ENCODE results near the gene EPHB6. TPM values are rescaled to one million over a fixed set of nuclear protein-coding genes. Genes with fewer than 3 reads are reported as not detected.

EPHB6 gene
- total RNA-seq, 6 donors from 2014 or later = 5.7 to 34.6 (median 10.0) TPM

DNA sequence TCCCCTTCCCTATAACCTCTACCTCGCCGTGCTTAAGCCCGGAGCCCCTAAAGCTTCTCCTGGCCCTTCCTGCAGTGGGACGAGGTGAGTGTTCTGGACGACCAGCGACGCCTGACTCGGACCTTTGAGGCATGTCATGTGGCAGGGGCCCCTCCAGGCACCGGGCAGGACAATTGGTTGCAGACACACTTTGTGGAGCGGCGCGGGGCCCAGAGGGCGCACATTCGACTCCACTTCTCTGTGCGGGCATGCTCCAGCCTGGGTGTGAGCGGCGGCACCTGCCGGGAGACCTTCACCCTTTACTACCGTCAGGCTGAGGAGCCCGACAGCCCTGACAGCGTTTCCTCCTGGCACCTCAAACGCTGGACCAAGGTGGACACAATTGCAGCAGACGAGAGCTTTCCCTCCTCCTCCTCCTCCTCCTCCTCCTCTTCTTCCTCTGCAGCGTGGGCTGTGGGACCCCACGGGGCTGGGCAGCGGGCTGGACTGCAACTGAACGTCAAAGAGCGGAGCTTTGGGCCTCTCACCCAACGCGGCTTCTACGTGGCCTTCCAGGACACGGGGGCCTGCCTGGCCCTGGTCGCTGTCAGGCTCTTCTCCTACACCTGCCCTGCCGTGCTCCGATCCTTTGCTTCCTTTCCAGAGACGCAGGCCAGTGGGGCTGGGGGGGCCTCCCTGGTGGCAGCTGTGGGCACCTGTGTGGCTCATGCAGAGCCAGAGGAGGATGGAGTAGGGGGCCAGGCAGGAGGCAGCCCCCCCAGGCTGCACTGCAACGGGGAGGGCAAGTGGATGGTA, 9.2 kb downstream of the EPHB6 start:
- no peak for TF ChIP-seq EP300 (IDR thresholded peaks at IDR 0.05)
- TF ChIP-seq POLR2AphosphoS5 (IDR thresholded peaks at IDR 0.05) = no peak
- no peak for TF ChIP-seq CTCF (IDR thresholded peaks at IDR 0.05)
- no peak for TF ChIP-seq POLR2A (IDR thresholded peaks at IDR 0.05)
- no peaks in the 10 kb centered on the region for H3K27me3 ChIP-seq
- H3K4me3 ChIP-seq = no peak overlapping the region
- H3K9me3 ChIP-seq = no peaks in the 10 kb centered on the region
- H3K36me3 ChIP-seq = peaks cover 0 to 6% (median 0%) of the 10 kb centered on the region in 4 donors
- peak in 1 of 2 donors; percentile 82 for DNase-seq
- 84 to 88% methylated on average over 33 to 37 of the region's 37 CpGs for WGBS, 2 donors
- ATAC-seq (ENCODE audit: low FRiP score in 2 of 2) = no peak
- no peak overlapping the region for H3K27ac ChIP-seq
- H3K4me1 ChIP-seq = peaks cover 0 to 2% (median 0%) of the 10 kb centered on the region in 4 donors

DNA sequence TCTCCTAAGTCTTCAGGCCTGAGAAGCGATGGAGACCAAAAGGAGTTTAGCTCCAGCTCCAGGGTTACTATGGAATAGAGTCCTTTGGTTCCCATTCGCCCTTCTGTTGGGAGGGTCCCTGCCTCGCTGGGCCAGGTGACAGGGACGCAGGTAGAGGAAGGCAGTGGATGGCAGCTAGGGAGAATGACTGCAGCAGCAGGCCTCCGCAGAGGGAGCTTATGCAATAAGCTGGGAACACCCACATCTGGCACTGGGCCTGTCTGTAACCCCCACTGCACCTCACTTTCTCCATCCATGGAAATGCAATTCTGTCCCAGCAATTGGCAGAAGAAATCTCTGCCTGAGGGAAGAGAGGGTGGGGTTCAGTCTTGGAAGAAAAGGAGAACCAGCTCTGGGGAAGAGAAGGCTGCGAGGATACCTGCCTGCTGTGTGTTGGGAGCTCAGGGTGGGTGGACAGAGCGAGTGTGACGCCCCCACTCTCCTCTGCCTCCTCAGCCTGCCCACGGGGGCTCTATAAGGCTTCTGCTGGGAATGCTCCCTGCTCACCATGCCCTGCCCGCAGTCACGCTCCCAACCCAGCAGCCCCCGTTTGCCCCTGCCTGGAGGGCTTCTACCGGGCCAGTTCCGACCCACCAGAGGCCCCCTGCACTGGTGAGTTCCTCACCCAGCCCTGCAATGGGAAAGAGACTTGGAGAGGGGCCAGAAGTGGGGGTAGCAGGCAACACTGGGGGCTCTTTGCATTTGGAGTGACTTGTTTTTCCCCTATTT, 10.3 kb downstream of the EPHB6 start:
- Histone ChIP-seq H3K27ac (no peak overlapping the region), H3K27me3 (no peaks in the 10 kb centered on the region), H3K36me3 (peaks cover 0 to 6% (median 0%) of the 10 kb centered on the region in 4 donors), H3K4me3 (no peak overlapping the region), H3K9me3 (no peaks in the 10 kb centered on the region), H3K4me1 (no peaks in the 10 kb centered on the region)
- DNase-seq = no peak
- no peak for ATAC-seq (ENCODE audit: low FRiP score in 2 of 2)
- TF ChIP-seq CTCF (IDR thresholded peaks at IDR 0.05) (no peak), EP300 (IDR thresholded peaks at IDR 0.05) (no peak), POLR2AphosphoS5 (IDR thresholded peaks at IDR 0.05) (no peak), POLR2A (IDR thresholded peaks at IDR 0.05) (no peak)
- WGBS, 2 donors = 63 to 78% methylated on average over 9 to 14 of the region's 14 CpGs

- H3K4me3 ChIP-seq = no peak overlapping the region
- TF ChIP-seq EP300 (IDR thresholded peaks at IDR 0.05) (no peak), POLR2A (IDR thresholded peaks at IDR 0.05) (no peak), POLR2AphosphoS5 (IDR thresholded peaks at IDR 0.05) (no peak), CTCF (IDR thresholded peaks at IDR 0.05) (no peak)
- H3K27ac ChIP-seq = no peak overlapping the region
- H3K36me3 ChIP-seq = peaks cover 0 to 6% (median 0%) of the 10 kb centered on the region in 4 donors
- WGBS, 2 donors = 33 to 44% methylated on average over 5 to 13 of the region's 13 CpGs
- ATAC-seq (ENCODE audit: low FRiP score in 2 of 2) (no peak), DNase-seq (no peak)
- no peaks in the 10 kb centered on the region for H3K27me3 ChIP-seq
- no peaks in the 10 kb centered on the region for H3K9me3 ChIP-seq
- H3K4me1 ChIP-seq = no peaks in the 10 kb centered on the region
These were observed 10.9 kb downstream of the EPHB6 start for GRCh38 chr7:142865766-142866165.

DNA sequence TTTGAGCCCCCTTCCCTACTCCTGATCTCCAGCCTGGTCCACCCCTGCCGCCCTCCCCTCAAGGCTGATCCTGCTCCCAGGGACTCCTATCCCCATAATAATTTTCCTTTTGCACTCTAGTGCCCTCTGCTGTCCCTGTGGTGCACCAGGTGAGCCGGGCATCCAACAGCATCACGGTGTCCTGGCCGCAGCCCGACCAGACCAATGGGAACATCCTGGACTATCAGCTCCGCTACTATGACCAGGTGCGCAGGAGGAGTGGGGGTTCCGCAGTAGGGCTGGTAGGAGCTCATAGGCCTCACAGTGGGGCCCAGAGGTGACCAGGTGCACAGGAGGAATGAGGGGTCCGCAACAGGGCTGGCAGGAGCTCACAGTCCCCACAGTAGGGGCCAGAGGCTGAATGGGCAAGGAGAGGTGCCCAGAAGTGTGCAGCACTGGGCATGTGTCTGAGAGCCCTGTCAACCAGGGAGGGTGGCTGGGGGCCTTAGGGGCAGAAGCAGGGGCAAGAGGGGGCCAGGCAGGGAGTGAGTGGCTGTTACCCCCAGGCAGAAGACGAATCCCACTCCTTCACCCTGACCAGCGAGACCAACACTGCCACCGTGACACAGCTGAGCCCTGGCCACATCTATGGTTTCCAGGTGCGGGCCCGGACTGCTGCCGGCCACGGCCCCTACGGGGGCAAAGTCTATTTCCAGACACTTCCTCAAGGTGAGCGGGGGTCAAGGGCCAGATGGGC, 11.7 kb downstream of the EPHB6 start:
- Histone ChIP-seq H3K27me3 (no peaks in the 10 kb centered on the region), H3K4me3 (no peak overlapping the region), H3K36me3 (peaks cover 0 to 6% (median 0%) of the 10 kb centered on the region in 4 donors), H3K27ac (no peak overlapping the region), H3K9me3 (no peaks in the 10 kb centered on the region), H3K4me1 (no peaks in the 10 kb centered on the region)
- ATAC-seq (ENCODE audit: low FRiP score in 2 of 2) (peak; percentile 12 to 32), DNase-seq (peak in 1 of 2 donors; percentile 63)
- TF ChIP-seq POLR2A (IDR thresholded peaks at IDR 0.05) (no peak), CTCF (IDR thresholded peaks at IDR 0.05) (peak in 5 of 6 experiments; percentile 14 to 53 (median 42))
- 70 to 86% methylated on average over 14 to 18 of the region's 18 CpGs for WGBS, 2 donors

All from upper lobe of left lung (tissue), 6 donors.